PC-9 (cell line): ENCODE results near the gene NUP214. TPM values are rescaled to one million over a fixed set of nuclear protein-coding genes. Genes with fewer than 3 reads are reported as not detected.
"Not testable (repeated sequence)": the region's sequence is repeated elsewhere in the genome, so short reads cannot be mapped to it uniquely, and the experiment has no call there.

Experiments used
- BruUV-seq: library from RNA; stranded (reverse); fragments of 400-500 nt; replicated peaks from 2 replicates; lab custom pipeline; 2021; lab: Mats Ljungman, UMichigan
- CTCF ChIA-PET: fragments of 300-600 bp; sonication (Branson Sonifier 250); formaldehyde crosslinking; loops from one replicate; lab custom pipeline; 2022; ENCODE audit warnings: antibody characterized with exemption; lab: Charles Lee
- POLR2A ChIA-PET: fragments of 300-600 bp; sonication (Branson Sonifier 250); formaldehyde crosslinking; loops from one replicate; lab custom pipeline; 2022; ENCODE audit warnings: antibody characterized with exemption; ENCODE audit not compliant: unreplicated experiment; lab: Charles Lee
- DNase-seq, 2 experiments: peaks; one replicate each; pipeline versions ENCODE4 v3.0.0 to v3.0.0-alpha.2; 2015 to 2022; ENCODE audit warnings: mixed read lengths in 1 of 2
- H2AFZ ChIP-seq: fragments of 200-600 bp; sonication (generic); 2 replicates; pipeline ENCODE4 v1.8.1; 2017; ENCODE audit warnings: antibody characterized with exemption
- H3F3A ChIP-seq: fragments of 200-600 bp; sonication (generic); 2 replicates; pipeline ENCODE4 v1.8.1; 2017; ENCODE audit warnings: antibody characterized with exemption, mild to moderate bottlenecking, low read depth; ENCODE audit not compliant: insufficient read depth
- H3K27ac ChIP-seq: fragments of 200-600 bp; sonication (generic); 2 replicates; pipeline ENCODE4 v1.6.1; 2016; ENCODE audit warnings: mixed run types
- H3K27me3 ChIP-seq: fragments of 200-600 bp; sonication (generic); 2 replicates; pipeline ENCODE4 v1.6.1; 2016; ENCODE audit warnings: low read depth, mixed run types; ENCODE audit not compliant: insufficient read depth
- H3K36me3 ChIP-seq: fragments of 200-600 bp; sonication (generic); 2 replicates; pipeline ENCODE4 v1.6.1; 2016; ENCODE audit warnings: low read depth, mixed run types
- H3K4me1 ChIP-seq: fragments of 200-600 bp; sonication (generic); replicated peaks from 2 replicates; pipeline ENCODE4 v1.6.1; 2016; ENCODE audit warnings: mixed run types; ENCODE audit not compliant: insufficient read depth
- H3K4me2 ChIP-seq: fragments of 200-600 bp; sonication (generic); 2 replicates; pipeline ENCODE4 v1.6.1; 2017; ENCODE audit warnings: mixed run types
- H3K4me3 ChIP-seq: fragments of 200-600 bp; sonication (generic); 2 replicates; pipeline ENCODE4 v1.6.1; 2016; ENCODE audit warnings: mixed run types
- H3K79me2 ChIP-seq: fragments of 200-600 bp; sonication (generic); 2 replicates; pipeline ENCODE4 v1.6.1; 2017; ENCODE audit warnings: low read depth, mixed run types
- H3K9me2 ChIP-seq: fragments of 200-600 bp; sonication (generic); 2 replicates; pipeline ENCODE4 v1.8.1; 2017; ENCODE audit warnings: mild to moderate bottlenecking; ENCODE audit not compliant: insufficient read depth
- H3K9me3 ChIP-seq: fragments of 200-600 bp; sonication (generic); 2 replicates; pipeline ENCODE4 v1.8.1; 2016; ENCODE audit warnings: low read depth; ENCODE audit not compliant: insufficient read depth
- H4K20me1 ChIP-seq: fragments of 200-600 bp; sonication (generic); 2 replicates; pipeline ENCODE4 v1.8.1; 2017; ENCODE audit not compliant: insufficient read depth
- CTCF ChIP-seq: fragments of 200-600 bp; sonication (generic); conservative IDR thresholded peaks from 2 replicates; pipeline ENCODE4 v1.6.1; 2017; ENCODE audit warnings: mixed run types, antibody characterized with exemption, mild to moderate bottlenecking, moderate library complexity
- EZH2 ChIP-seq: fragments of 200-600 bp; sonication (generic); IDR thresholded peaks from 2 replicates; pipeline ENCODE4 v1.8.0; 2017; ENCODE audit warnings: antibody characterized with exemption, low read depth
- intact Hi-C: fragments of 100-400 bp; cut with micrococcal nuclease; formaldehyde crosslinking; loops from one replicate; pipeline ENCODE4 v1.10.0; 2022; ENCODE audit not compliant: unreplicated experiment
- total RNA-seq: library from RNA; stranded (reverse); gene quantifications from 2 replicates; pipeline ENCODE4 v1.2.3, GENCODE V29; 2021

Gene NUP214
- total RNA-seq, 1 experiment from 2014 or later = 59.0 TPM

GRCh38 chr9:131270171-131271015 lies 145.0 kb downstream of the NUP214 start:
- Histone ChIP-seq H3K9me3 (no peaks in the 10 kb centered on the region), H3K9me2 (no peaks in the 10 kb centered on the region), H3K79me2 (no peaks in the 10 kb centered on the region), H4K20me1 (no peaks in the 10 kb centered on the region), H3K27me3 (no peaks in the 10 kb centered on the region), H3K4me3 (no peak overlapping the region), H3K36me3 (no peaks in the 10 kb centered on the region), H3K27ac (no peak overlapping the region), H3F3A (no peaks in the 10 kb centered on the region), H3K4me2 (no peak overlapping the region), H3K4me1 (no peaks in the 10 kb centered on the region), H2AFZ (no peak overlapping the region)
- ChIA-PET POLR2A (interaction anchor here (0.7 kb wide), 1 partner anchor 97 kb away, joined by 3 read pairs; no protein-coding TSS in a partner anchor), CTCF (no interaction called here)
- no peak for DNase-seq
- TF ChIP-seq EZH2 (no peak), CTCF (no peak)
- no TSS peak for BruUV-seq
- intact Hi-C loops = no loop called here

GRCh38 chr9:131271016-131271273 lies 145.6 kb downstream of the NUP214 start:
- CTCF ChIA-PET, BruUV-seq: not testable (repeated sequence)

GRCh38 chr9:131271506-131271931 lies 146.1 kb downstream of the NUP214 start:
- Histone ChIP-seq H3K27ac (no peak overlapping the region), H3K4me3 (no peak overlapping the region), H4K20me1 (no peaks in the 10 kb centered on the region), H3K9me3 (no peaks in the 10 kb centered on the region), H3F3A (no peaks in the 10 kb centered on the region), H2AFZ (no peak overlapping the region), H3K27me3 (no peaks in the 10 kb centered on the region), H3K9me2 (no peaks in the 10 kb centered on the region), H3K4me2 (no peak overlapping the region), H3K79me2 (no peaks in the 10 kb centered on the region), H3K4me1 (no peaks in the 10 kb centered on the region), H3K36me3 (no peaks in the 10 kb centered on the region)
- TF ChIP-seq CTCF (no peak), EZH2 (no peak)
- DNase-seq = no peak
- intact Hi-C loops = no loop called here
- BruUV-seq = no TSS peak
- POLR2A ChIA-PET = interaction anchor here (0.6 kb wide), 1 partner anchor 10 kb away, joined by 3 read pairs; no protein-coding TSS in a partner anchor
- CTCF ChIA-PET = no interaction called here

More at GRCh38 chr9:131271016-131271273, 145.6 kb downstream of the NUP214 start:
- H3K79me2 ChIP-seq, H3K9me3 ChIP-seq, H3K9me2 ChIP-seq, intact Hi-C loops, H3K36me3 ChIP-seq, H2AFZ ChIP-seq, H3K27me3 ChIP-seq, H3K4me1 ChIP-seq, H3K4me3 ChIP-seq, DNase-seq, H3K27ac ChIP-seq, H4K20me1 ChIP-seq, H3F3A ChIP-seq, H3K4me2 ChIP-seq: not testable (repeated sequence)
- POLR2A ChIA-PET = interaction anchor here (0.6 kb wide), 1 partner anchor 10 kb away, joined by 3 read pairs; no protein-coding TSS in a partner anchor
